HG03575 (cell line): ENCODE measurements around the gene OR52B2.

Experiments used
- ATAC-seq: cut with Tn5 transposase; IDR thresholded peaks from one replicate; pipeline ENCODE4 v1.9.1; 2021; ENCODE audit not compliant: unreplicated experiment, insufficient number of reproducible peaks, low FRiP score; ENCODE audit errors: extremely low read depth

Gene OR52B2

GRCh38 chr11:6170226-6170625 is at the start of gene OR52B2:
Gene OR52B2 (minus strand): TSS chr11:6170326. CDS start chr11:6170326, 0 bp downstream.
- ATAC-seq, result no peak

GRCh38 chr11:6219359-6219758 is 49.2 kb upstream of the OR52B2 start:
- ATAC-seq, result no peak

GRCh38 chr11:6217722-6218121 is 47.6 kb upstream of the OR52B2 start:
- ATAC-seq, result no peak

GRCh38 chr11:6216501-6216900 is 46.4 kb upstream of the OR52B2 start:
- no peak for ATAC-seq

GRCh38 chr11:6214530-6214929 is 44.4 kb upstream of the OR52B2 start:
- no peak for ATAC-seq

- no peak for ATAC-seq
These were observed 40.3 kb upstream of the OR52B2 start for GRCh38 chr11:6210274-6210955.

GRCh38 chr11:6209801-6210200 is 39.7 kb upstream of the OR52B2 start:
- no peak for ATAC-seq

- ATAC-seq, result no peak
These were observed 36.5 kb upstream of the OR52B2 start for GRCh38 chr11:6206456-6207180.

GRCh38 chr11:6205366-6205765 is 35.2 kb upstream of the OR52B2 start, which contains the start of gene C11orf42:
Gene C11orf42 (plus strand): TSS chr11:6205557. CDS start chr11:6205616, 59 bp downstream.
- no peak for ATAC-seq

- ATAC-seq, result no peak
These were observed 34.6 kb upstream of the OR52B2 start for GRCh38 chr11:6204706-6205105.

- ATAC-seq, result no peak
These were observed 33.2 kb upstream of the OR52B2 start for GRCh38 chr11:6203327-6203726.

GRCh38 chr11:6202041-6202440 is 31.9 kb upstream of the OR52B2 start:
- ATAC-seq, result no peak

- no peak for ATAC-seq
These were observed 31.4 kb upstream of the OR52B2 start for GRCh38 chr11:6201481-6201880.

GRCh38 chr11:6200975-6201374 is 30.8 kb upstream of the OR52B2 start:
- ATAC-seq, result no peak

GRCh38 chr11:6199174-6199810 is 29.2 kb upstream of the OR52B2 start, which contains the start of gene OR52W1:
Gene OR52W1 (plus strand): TSS chr11:6199224. CDS start chr11:6199224, 0 bp downstream.
- no peak for ATAC-seq

GRCh38 chr11:6197466-6198200 is 27.5 kb upstream of the OR52B2 start:
- no peak for ATAC-seq

GRCh38 chr11:6196396-6196795 is 26.3 kb upstream of the OR52B2 start:
- ATAC-seq, result no peak

- no peak for ATAC-seq
These were observed 24.0 kb upstream of the OR52B2 start for GRCh38 chr11:6194065-6194581.

- no peak for ATAC-seq
These were observed 21.6 kb upstream of the OR52B2 start for GRCh38 chr11:6191742-6192141.
